ACHN (cell line): ENCODE measurements around the gene IQCH.
"Not testable (repeated sequence)": the region's sequence is repeated elsewhere in the genome, so short reads cannot be mapped to it uniquely, and the experiment has no call there.

Experiments
- DNase-seq: peaks from one replicate; pipeline ENCODE4 v3.0.0-alpha.2; 2015
- in situ Hi-C: cut with HindIII; loops from 2 replicates; pipeline ENCODE4 v1.10.0; 2017; ENCODE audit warnings: low sequenced_read_pairs, low pct_ligation_motif_present, low pct_unique_long_range_greater_than_20kb

Gene IQCH

GRCh38 chr15:67241132-67241855, 13.3 kb upstream of the IQCH start:
- in situ Hi-C loops, result no loop called here
- no peak for DNase-seq

GRCh38 chr15:67242708-67243111, 11.9 kb upstream of the IQCH start:
- no peak for DNase-seq
- in situ Hi-C loops, result no loop called here

DNA sequence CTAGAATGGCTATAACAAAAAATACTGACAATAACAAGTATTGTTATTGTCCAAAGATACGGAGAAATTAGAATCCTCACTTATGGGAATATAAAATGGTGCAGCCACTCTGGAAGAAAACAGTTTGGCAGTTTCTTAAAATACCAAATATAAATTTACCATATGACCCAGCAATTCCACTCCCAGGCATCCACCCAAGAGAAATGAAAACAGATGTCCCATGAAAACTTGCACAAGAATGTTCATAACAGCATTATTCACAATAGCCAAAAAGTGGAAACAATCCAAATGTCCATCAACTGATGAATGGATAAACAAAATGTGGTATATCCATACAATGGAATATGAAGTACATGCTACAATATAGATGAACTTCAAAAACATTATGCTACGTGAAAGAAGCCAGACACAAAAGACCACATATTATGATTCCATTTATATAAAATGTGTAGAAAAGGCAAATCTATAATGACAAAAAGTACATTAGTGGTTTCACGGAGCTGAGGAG, 9.6 kb upstream of the IQCH start:
- DNase-seq, result no peak
- in situ Hi-C loops, result no loop called here

DNA sequence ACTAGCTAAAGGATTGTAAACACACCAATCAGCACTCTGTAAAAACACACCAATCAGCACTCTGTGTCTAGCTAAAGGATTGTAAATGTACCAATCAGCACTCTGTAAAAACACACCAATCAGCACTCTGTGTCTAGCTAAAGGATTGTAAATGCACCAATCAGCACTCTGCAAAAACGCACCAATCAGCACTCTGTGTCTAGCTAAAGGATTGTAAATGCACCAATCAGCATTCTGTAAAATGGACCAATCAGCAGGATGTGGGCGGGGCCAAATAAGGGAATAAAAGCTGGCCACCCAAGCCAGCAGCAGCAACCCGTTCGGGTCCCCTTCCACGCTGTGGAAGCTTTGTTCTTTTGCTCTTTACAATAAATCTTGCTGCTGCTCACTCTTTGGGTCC, 8.0 kb upstream of the IQCH start:
- DNase-seq, in situ Hi-C loops: not testable (repeated sequence)

- DNase-seq, result no peak
- in situ Hi-C loops, result no loop called here
Measured at GRCh38 chr15:67248011-67248505, 6.5 kb upstream of the IQCH start.

GRCh38 chr15:67249830-67250229, 4.8 kb upstream of the IQCH start:
- in situ Hi-C loops, result no loop called here

GRCh38 chr15:67251318-67251717, 3.3 kb upstream of the IQCH start:
- in situ Hi-C loops, result no loop called here
- DNase-seq, result no peak

More at GRCh38 chr15:67249830-67250229, 4.8 kb upstream of the IQCH start:
- no peak for DNase-seq

GRCh38 chr15:67253101-67253500, 1.5 kb upstream of the IQCH start:
- in situ Hi-C loops, result no loop called here
- no peak for DNase-seq

- peak; percentile 8 for DNase-seq
- in situ Hi-C loops, result no loop called here
Measured at GRCh38 chr15:67253549-67254237, 893 bp upstream of the IQCH start.

DNA sequence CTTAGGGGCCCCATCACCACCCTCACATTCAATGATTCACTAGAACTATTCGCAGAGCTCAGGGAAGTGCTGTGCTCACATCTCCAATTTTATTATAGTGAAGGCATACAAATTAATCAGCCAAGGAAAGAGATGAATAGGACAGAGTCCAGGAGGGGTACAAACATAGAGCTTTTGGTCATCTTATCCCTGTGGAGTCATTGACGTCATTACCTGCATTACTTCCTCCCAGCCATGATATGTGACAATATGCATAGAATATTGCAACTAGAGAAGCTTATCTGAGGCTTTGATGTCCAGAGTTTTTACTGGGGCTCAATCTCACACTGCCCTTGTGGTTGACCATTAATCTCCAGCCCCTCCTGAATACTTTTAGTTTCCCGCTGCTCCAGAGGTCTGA, 1.5 kb downstream of the IQCH start:
- in situ Hi-C loops, result no loop called here
- no peak for DNase-seq

DNA sequence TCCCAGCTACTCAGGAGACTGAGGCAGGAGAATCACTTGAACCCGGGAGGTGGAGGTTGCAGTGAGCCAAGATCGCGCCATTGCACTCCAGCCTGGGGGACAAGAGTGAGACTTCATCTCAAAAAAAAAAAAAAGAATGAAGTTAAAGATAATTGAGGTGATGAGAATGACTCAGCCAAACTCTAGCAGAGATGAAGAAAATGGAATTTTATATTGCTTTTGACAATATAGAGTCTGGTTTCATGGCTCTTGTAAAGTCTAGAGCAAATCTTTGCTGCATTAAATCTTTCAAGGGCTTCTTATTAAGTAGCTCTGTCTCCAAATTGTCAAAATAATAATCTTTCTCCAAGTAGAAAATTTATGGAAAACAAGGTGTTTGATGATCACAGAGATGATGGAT, 3.8 kb downstream of the IQCH start:
- in situ Hi-C loops, DNase-seq: not testable (repeated sequence)

DNA sequence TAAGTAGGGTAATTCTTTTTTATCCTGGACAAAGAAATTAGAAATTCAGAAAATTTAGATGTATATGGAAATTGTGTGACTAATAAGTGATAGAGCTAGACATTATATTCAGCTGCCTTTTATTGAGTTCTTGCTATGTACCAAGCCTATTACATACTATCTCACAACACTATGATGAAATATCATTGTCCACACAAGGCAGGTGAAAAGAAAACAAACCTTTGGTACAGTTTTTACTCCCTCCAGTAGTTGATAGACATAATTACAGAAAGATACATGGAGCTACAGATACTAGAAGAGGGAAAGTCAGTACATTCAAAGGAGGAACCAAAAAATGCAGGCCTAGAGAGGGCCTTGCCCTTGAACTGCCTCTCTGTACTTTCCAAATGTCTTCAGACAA, 4.8 kb downstream of the IQCH start:
- no peak for DNase-seq
- in situ Hi-C loops, result no loop called here

GRCh38 chr15:67259806-67260205, 5.2 kb downstream of the IQCH start:
- DNase-seq, result no peak
- in situ Hi-C loops, result no loop called here

DNA sequence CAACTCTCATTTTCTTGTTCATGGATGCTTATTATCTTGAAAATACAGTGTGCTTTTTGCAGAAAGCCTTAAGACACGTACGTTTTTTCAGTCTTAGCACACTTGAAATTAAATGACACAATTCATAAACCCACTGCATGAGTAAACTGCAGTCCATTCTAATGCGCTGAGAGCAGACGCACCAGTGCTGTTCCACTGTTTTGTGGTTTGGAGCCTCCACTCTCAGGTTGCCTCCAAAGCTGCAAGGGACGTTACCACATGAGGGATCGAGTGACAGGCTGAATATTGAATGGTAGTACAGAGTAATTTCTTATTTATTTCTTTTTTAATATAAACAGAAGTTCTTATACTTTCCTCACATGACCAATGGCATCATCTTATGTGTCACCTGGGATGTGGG, 12.3 kb downstream of the IQCH start:
- in situ Hi-C loops, result no loop called here
- DNase-seq, result no peak

DNA sequence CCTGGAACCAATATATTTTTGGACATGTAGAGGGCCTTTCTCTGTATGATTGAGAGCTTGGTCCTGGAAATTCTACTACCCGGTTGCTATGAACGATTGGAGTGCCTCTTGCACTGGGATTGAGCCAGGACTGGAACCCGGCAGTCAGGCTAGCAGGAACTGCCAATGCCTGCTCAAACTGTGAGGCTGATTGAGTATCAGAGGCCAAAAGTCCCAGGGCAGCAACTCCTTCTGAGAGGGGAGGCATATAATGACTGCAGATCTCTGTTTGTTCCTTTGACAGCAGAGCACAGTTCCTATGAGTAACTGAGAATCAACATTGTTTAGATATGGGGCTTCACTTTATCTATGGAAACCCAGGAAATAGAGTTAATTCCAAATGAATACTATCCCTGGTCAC, 12.9 kb downstream of the IQCH start:
- no peak for DNase-seq

GRCh38 chr15:67267951-67268941, 13.7 kb downstream of the IQCH start:
- in situ Hi-C loops, result no loop called here
- no peak for DNase-seq

More for the DNA sequence above, 12.9 kb downstream of the IQCH start:
- in situ Hi-C loops, result no loop called here

GRCh38 chr15:67274236-67274635, 19.6 kb downstream of the IQCH start:
- DNase-seq, result no peak

GRCh38 chr15:67276666-67277065, 22.1 kb downstream of the IQCH start:
- in situ Hi-C loops, result no loop called here
- DNase-seq, result no peak

More at GRCh38 chr15:67274236-67274635, 19.6 kb downstream of the IQCH start:
- in situ Hi-C loops, result no loop called here

- in situ Hi-C loops, result no loop called here
- DNase-seq, result no peak
Measured at GRCh38 chr15:67280217-67280616, 25.6 kb downstream of the IQCH start.
